ENCODE data around the gene ADARB1. TPM values are rescaled to one million over a fixed set of nuclear protein-coding genes. Genes with fewer than 3 reads are reported as not detected.
"Not testable (repeated sequence)": the region's sequence is repeated elsewhere in the genome, so short reads cannot be mapped to it uniquely, and the experiment has no call there.

The ADARB1 gene
- total and polyA plus RNA-seq, 3 experiments from 2014 or later = 11.8 to 29.5 (median 28.9) TPM

DNA sequence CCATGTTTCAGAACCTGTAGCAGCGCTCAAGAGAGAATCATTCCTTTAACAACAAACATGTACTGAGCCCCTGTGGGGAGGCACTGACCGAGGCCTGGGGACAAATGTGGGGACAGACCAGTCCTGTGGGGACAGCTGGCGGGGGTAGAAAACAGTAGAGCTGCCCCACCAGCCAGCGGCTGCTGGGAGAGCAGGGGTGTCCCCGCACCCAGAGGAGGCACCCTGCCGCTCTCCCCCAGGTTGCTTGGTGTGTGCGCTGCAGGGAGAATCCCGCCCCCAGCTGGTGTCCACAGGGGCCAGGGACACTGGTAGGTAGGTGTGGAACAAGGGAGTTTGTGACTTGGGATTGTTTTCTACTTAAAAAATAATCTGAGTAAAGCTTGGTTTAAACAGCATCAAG lies 62.1 kb downstream of the ADARB1 start:
- H3K36me3 Mint-ChIP-seq = peaks cover 0 to 23% (median 3%) of the 10 kb centered on the region in 3 donors
- H3K27me3 ChIP-seq (ENCODE audit: insufficient read depth, low read length, poor library complexity, severe bottlenecking) = no peaks in the 10 kb centered on the region
- no peaks in the 10 kb centered on the region for H3K9me3 Mint-ChIP-seq
- peak overlapping the region in 3 of 8 donors; percentile 10 to 71 (median 56) for H3K27ac Mint-ChIP-seq
- ChIA-PET CTCF (interaction anchor here (1.2 to 6.9 kb wide), 14 partner anchors 9 to 303 kb away, joined by 3 to 78 read pairs (median 12); partner anchors contain the start of gene SLX9), POLR2A (no interaction called here)
- H3K4me1 Mint-ChIP-seq = peaks cover 7 to 25% (median 16%) of the 10 kb centered on the region in 3 donors
- no peaks in the 10 kb centered on the region for H3K9me3 ChIP-seq (ENCODE audit: low read length)
- H3K4me3 ChIP-seq (ENCODE audit: low read length) = no peak overlapping the region
- H3K4me3 Mint-ChIP-seq = no peak overlapping the region
- no peak overlapping the region for H3K27ac ChIP-seq (ENCODE audit: low read depth, low read length)
- no peak for DNase-seq
- peaks cover 13% of the 10 kb centered on the region for H3K4me1 ChIP-seq (ENCODE audit: insufficient read depth, low read length)
- no peaks in the 10 kb centered on the region for H3K27me3 Mint-ChIP-seq
- no peaks in the 10 kb centered on the region for H3K36me3 ChIP-seq (ENCODE audit: insufficient read depth, low read length)

DNA sequence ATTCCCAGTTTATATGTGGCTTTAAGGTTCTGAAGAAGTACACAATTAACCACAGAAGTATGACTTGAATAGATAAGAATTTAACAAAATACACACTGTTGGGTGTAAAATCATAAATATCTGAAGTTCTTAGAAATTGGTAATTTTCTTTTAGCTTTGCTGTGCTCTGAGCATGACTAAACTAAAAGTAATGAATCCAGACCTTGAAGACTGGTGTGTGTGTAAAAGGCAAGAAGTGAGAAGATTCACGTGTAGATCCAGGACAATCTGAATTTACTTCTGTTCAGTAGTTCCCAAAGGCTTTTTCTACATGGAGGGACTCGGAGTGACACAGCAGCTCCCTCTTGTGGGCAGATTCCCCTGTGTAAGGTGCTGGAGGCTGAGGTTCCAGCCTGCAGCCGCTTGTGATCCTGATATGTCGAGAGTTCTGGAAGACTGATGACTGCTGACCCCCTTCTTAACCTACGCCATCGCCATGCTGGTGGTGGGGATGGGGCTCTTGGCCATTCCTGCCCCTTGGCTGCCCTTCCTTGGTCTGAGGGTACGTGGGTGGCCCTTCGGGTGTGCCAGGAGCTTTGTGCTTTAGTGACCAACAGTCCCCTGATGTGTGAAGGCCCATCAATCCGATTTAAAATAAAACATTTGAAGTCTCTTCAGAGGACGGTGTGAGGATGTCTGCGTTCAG lies 62.7 kb downstream of the ADARB1 start:
- POLR2A ChIA-PET = interaction anchor here (0.6 kb wide), 1 partner anchor 187 kb away, joined by 3 read pairs; no protein-coding TSS in a partner anchor
- H3K4me3 ChIP-seq (ENCODE audit: low read length) = no peak overlapping the region
- H3K4me3 Mint-ChIP-seq = no peak overlapping the region
- H3K4me1 ChIP-seq (ENCODE audit: insufficient read depth, low read length) = peaks cover 13% of the 10 kb centered on the region
- CTCF ChIA-PET = interaction anchor here (1.2 to 6.9 kb wide), 20 partner anchors 10 to 303 kb away, joined by 3 to 78 read pairs (median 4); partner anchors contain the start of genes POFUT2 and SLX9
- no peaks in the 10 kb centered on the region for H3K27me3 ChIP-seq (ENCODE audit: insufficient read depth, low read length, poor library complexity, severe bottlenecking)
- H3K9me3 Mint-ChIP-seq = no peaks in the 10 kb centered on the region
- peaks cover 0 to 22% (median 3%) of the 10 kb centered on the region in 3 donors for H3K36me3 Mint-ChIP-seq
- H3K27ac Mint-ChIP-seq = peak overlapping the region in 2 of 8 donors; percentile 4 to 56
- no peaks in the 10 kb centered on the region for H3K27me3 Mint-ChIP-seq
- H3K27ac ChIP-seq (ENCODE audit: low read depth, low read length) = no peak overlapping the region
- no peaks in the 10 kb centered on the region for H3K36me3 ChIP-seq (ENCODE audit: insufficient read depth, low read length)
- no peaks in the 10 kb centered on the region for H3K9me3 ChIP-seq (ENCODE audit: low read length)
- H3K4me1 Mint-ChIP-seq = peaks cover 7 to 25% (median 16%) of the 10 kb centered on the region in 3 donors
- peak; percentile 19 to 68 (median 37) for DNase-seq

DNA sequence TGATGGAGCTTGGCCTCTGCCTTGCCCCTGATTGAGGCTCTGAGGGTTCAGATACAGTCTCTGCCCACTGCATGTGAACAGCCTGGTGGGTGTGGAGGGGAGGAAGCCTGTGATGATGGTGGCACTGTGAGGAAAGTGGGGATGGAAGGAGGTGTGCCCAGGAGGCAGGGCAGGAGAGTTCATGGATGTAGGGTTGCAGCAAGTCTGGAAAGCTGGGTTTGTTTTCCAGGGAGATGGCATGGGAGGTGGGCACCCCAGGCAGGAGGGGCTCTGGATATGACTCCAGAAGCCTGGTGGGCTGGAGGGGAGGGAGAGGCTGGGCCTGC lies 63.2 kb downstream of the ADARB1 start:
- H3K27me3 ChIP-seq (ENCODE audit: insufficient read depth, low read length, poor library complexity, severe bottlenecking) = no peaks in the 10 kb centered on the region
- CTCF ChIA-PET = interaction anchor here (0.9 to 6.9 kb wide), 26 partner anchors 10 to 205 kb away, joined by 3 to 78 read pairs (median 4); partner anchors contain the start of genes ADARB1, POFUT2 and SLX9
- H3K27ac ChIP-seq (ENCODE audit: low read depth, low read length) = no peak overlapping the region
- H3K4me1 ChIP-seq (ENCODE audit: insufficient read depth, low read length) = peaks cover 9% of the 10 kb centered on the region
- H3K9me3 Mint-ChIP-seq = no peaks in the 10 kb centered on the region
- POLR2A ChIA-PET = no interaction called here
- peaks cover 6 to 23% (median 14%) of the 10 kb centered on the region in 3 donors for H3K4me1 Mint-ChIP-seq
- H3K4me3 ChIP-seq (ENCODE audit: low read length) = no peak overlapping the region
- no peaks in the 10 kb centered on the region for H3K9me3 ChIP-seq (ENCODE audit: low read length)
- H3K27me3 Mint-ChIP-seq = no peaks in the 10 kb centered on the region
- peak overlapping the region in 2 of 8 donors; percentile 41 to 56 for H3K27ac Mint-ChIP-seq
- H3K36me3 Mint-ChIP-seq = peaks cover 0 to 25% (median 3%) of the 10 kb centered on the region in 3 donors
- DNase-seq = no peak
- no peaks in the 10 kb centered on the region for H3K36me3 ChIP-seq (ENCODE audit: insufficient read depth, low read length)
- no peak overlapping the region for H3K4me3 Mint-ChIP-seq

DNA sequence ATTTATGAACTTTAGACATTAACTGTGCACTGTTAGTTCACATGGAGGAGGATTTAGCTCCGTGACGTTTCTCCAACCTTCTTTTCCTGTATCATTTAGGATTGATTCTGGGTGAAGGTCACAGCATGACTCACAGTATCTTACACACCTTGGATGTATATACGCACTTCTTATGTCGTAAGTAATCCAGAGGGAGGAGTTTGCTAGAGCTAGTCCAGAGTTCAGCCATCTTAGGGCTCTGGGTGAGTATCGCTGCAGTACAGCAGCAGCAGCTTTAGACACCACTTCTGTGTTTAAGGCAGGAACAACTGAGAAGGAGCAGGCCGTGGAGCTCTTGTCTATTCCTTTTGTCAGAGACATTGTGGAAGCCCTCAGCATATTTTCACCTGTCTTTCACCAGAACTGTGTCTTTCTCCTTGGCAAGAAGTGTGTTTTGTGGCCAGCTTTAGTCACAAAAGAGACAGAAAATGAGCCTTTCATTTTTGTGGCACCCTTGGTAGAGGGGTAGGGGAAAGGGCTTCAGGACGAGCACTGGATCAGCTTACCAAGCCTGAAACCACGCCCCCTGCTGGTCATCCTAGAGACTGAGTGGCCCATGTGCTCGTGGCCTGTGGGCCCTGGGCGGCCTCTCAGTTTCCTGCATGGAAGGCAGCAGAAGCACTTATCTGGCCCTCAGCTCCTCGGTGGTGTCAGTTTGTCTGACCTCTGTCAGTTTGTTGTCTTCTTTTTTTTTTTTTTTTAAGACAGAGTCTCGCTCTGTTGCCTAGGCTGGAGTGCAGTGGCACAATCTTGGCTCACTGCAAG lies 64.0 kb downstream of the ADARB1 start:
- ChIA-PET POLR2A (no interaction called here), CTCF (interaction anchor here (0.7 to 6.9 kb wide), 38 partner anchors 10 to 683 kb away, joined by 3 to 78 read pairs (median 4); partner anchors contain the start of genes ADARB1, POFUT2 and SLX9)
- Mint-ChIP-seq H3K27me3 (no peaks in the 10 kb centered on the region), H3K9me3 (no peaks in the 10 kb centered on the region), H3K27ac (peak overlapping the region in 3 of 8 donors; percentile 34 to 74 (median 68)), H3K36me3 (peaks cover 0 to 26% (median 7%) of the 10 kb centered on the region in 3 donors), H3K4me1 (peaks cover 8 to 19% (median 15%) of the 10 kb centered on the region in 3 donors), H3K4me3 (no peak overlapping the region)
- Histone ChIP-seq H3K36me3 (ENCODE audit: insufficient read depth, low read length) (no peaks in the 10 kb centered on the region), H3K27me3 (ENCODE audit: insufficient read depth, low read length, poor library complexity, severe bottlenecking) (no peaks in the 10 kb centered on the region), H3K4me3 (ENCODE audit: low read length) (no peak overlapping the region), H3K4me1 (ENCODE audit: insufficient read depth, low read length) (peaks cover 4% of the 10 kb centered on the region), H3K9me3 (ENCODE audit: low read length) (no peaks in the 10 kb centered on the region), H3K27ac (ENCODE audit: low read depth, low read length) (no peak overlapping the region)
- DNase-seq = peak; percentile 39 to 76 (median 56)

DNA sequence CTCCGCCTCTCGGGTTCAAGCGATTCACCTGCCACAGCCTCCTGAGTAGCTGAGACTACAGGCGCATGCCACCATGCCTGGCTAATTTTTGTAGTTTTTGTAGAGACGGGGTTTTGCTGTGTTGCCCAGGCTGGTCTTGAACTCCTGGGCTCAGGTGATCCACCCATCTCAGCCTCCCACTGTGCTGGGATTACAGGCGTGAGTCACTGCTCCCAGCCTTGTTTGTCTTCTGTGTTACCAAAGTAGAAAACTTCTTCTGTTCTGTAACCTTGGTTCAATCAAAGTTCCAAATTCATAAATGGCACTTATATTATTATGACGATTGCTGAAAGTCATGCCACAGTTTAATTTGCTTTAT lies 64.6 kb downstream of the ADARB1 start:
- CTCF ChIA-PET = interaction anchor here (1.1 to 6.9 kb wide), 23 partner anchors 9 to 301 kb away, joined by 3 to 78 read pairs (median 4); partner anchors contain the start of genes POFUT2 and SLX9
- H3K27ac Mint-ChIP-seq = not testable (repeated sequence)

DNA sequence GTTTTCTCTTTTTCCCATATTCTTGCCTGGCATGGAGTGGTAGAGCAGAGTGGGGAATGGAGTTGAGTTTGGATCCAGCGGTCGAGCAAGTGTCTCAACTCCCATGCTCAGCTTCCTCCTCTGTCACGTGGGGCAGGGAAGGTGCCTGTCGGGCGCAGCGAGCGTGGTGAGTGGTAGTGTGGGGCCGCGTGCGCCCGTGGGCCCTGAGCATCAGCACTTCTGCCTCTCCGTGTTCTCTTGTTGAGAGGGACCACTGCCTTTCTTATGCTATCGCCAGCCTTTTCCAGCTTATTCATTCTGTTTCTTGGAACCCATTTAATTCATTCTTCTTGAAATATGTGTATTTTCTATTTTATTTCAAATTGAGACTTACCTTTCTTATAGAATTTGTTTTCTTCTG lies 65.1 kb downstream of the ADARB1 start:
- POLR2A ChIA-PET = interaction anchor here (0.7 kb wide), 1 partner anchor 58 kb away, joined by 14 read pairs; no protein-coding TSS in a partner anchor
- H3K4me3 ChIP-seq (ENCODE audit: low read length) = no peak overlapping the region
- Mint-ChIP-seq H3K4me1 (peaks cover 8 to 19% (median 15%) of the 10 kb centered on the region in 3 donors), H3K36me3 (peaks cover 0 to 29% (median 7%) of the 10 kb centered on the region in 3 donors), H3K27ac (peak overlapping the region in 1 of 8 donors; percentile 78), H3K9me3 (no peaks in the 10 kb centered on the region), H3K27me3 (peaks cover 0 to 1% of the 10 kb centered on the region in 2 donors), H3K4me3 (no peak overlapping the region)
- CTCF ChIA-PET = interaction anchor here (1.4 to 6.9 kb wide), 9 partner anchors 12 to 301 kb away, joined by 4 to 74 read pairs (median 14); partner anchors contain the start of gene SLX9
- H3K27me3 ChIP-seq (ENCODE audit: insufficient read depth, low read length, poor library complexity, severe bottlenecking) = no peaks in the 10 kb centered on the region
- H3K27ac ChIP-seq (ENCODE audit: low read depth, low read length) = no peak overlapping the region
- peaks cover 4% of the 10 kb centered on the region for H3K4me1 ChIP-seq (ENCODE audit: insufficient read depth, low read length)
- no peaks in the 10 kb centered on the region for H3K36me3 ChIP-seq (ENCODE audit: insufficient read depth, low read length)
- H3K9me3 ChIP-seq (ENCODE audit: low read length) = no peaks in the 10 kb centered on the region
- DNase-seq = no peak

More for the DNA sequence above, 64.6 kb downstream of the ADARB1 start:
- H3K27me3 Mint-ChIP-seq; DNase-seq; H3K4me3 ChIP-seq (ENCODE audit: low read length); H3K4me3 Mint-ChIP-seq; H3K4me1 ChIP-seq (ENCODE audit: insufficient read depth, low read length); H3K9me3 ChIP-seq (ENCODE audit: low read length); H3K36me3 ChIP-seq (ENCODE audit: insufficient read depth, low read length); H3K27ac ChIP-seq (ENCODE audit: low read depth, low read length); H3K9me3 Mint-ChIP-seq; H3K27me3 ChIP-seq (ENCODE audit: insufficient read depth, low read length, poor library complexity, severe bottlenecking): not testable (repeated sequence)
- POLR2A ChIA-PET = interaction anchor here (0.7 kb wide), 1 partner anchor 57 kb away, joined by 14 read pairs; no protein-coding TSS in a partner anchor
- H3K4me1 Mint-ChIP-seq = peaks cover 8 to 19% (median 15%) of the 10 kb centered on the region in 3 donors
- H3K36me3 Mint-ChIP-seq = peaks cover 0 to 30% (median 7%) of the 10 kb centered on the region in 3 donors

DNA sequence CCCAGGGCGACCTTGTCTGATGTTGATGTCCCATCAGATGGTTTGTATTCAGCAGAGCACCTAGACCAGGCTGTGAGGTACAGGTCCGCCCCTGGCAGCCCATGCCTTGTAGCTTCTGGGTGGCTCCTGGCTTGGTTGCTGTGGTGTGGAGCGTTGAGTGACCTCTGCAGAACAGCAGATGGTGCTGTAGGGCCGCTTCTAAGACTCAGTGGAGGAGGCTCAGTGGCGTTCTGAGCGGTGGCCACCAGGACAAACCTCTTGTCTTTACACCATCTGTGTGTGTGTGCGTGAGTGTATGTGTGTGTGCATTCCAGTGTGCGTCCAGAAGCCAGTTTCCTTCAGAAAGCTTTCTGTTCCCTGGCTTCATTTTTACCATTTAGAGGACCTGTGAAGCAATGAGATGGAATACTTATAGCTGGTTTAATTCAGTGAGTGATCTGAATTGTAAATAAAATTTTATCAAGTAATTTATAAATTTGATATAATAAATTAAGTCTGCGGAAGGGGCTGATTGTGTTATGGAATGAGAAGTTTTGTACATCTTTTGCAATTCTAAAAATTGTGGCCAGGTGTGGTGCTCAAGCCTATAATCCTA lies 66.1 kb downstream of the ADARB1 start:
- H3K36me3 Mint-ChIP-seq = peaks cover 0 to 31% (median 5%) of the 10 kb centered on the region in 3 donors
- POLR2A ChIA-PET = no interaction called here

More for the DNA sequence above, 66.1 kb downstream of the ADARB1 start:
- peak overlapping the region in 2 of 8 donors; percentile 5 to 43 for H3K27ac Mint-ChIP-seq
- CTCF ChIA-PET = interaction anchor here (0.7 to 6.9 kb wide), 9 partner anchors 10 to 300 kb away, joined by 3 to 74 read pairs (median 5); partner anchors contain the start of gene POFUT2
- Histone ChIP-seq H3K4me3 (ENCODE audit: low read length) (no peak overlapping the region), H3K36me3 (ENCODE audit: insufficient read depth, low read length) (no peaks in the 10 kb centered on the region), H3K4me1 (ENCODE audit: insufficient read depth, low read length) (peaks cover 4% of the 10 kb centered on the region), H3K9me3 (ENCODE audit: low read length) (no peaks in the 10 kb centered on the region), H3K27ac (ENCODE audit: low read depth, low read length) (no peak overlapping the region), H3K27me3 (ENCODE audit: insufficient read depth, low read length, poor library complexity, severe bottlenecking) (no peaks in the 10 kb centered on the region)
- peak; percentile 36 to 80 (median 44) for DNase-seq
- H3K27me3 Mint-ChIP-seq = peaks cover 0 to 1% of the 10 kb centered on the region in 2 donors
- peak overlapping the region in 1 of 7 donors; percentile 2 for H3K4me3 Mint-ChIP-seq
- H3K4me1 Mint-ChIP-seq = peaks cover 8 to 19% (median 15%) of the 10 kb centered on the region in 3 donors
- H3K9me3 Mint-ChIP-seq = no peaks in the 10 kb centered on the region

All from CD8-positive, alpha-beta memory T cell (primary cell).